ENCODE data around the gene TIMM44.
A peak's percentile ranks its signal among the peaks of the same experiment; 100 is the strongest.

The TIMM44 gene, protein sequence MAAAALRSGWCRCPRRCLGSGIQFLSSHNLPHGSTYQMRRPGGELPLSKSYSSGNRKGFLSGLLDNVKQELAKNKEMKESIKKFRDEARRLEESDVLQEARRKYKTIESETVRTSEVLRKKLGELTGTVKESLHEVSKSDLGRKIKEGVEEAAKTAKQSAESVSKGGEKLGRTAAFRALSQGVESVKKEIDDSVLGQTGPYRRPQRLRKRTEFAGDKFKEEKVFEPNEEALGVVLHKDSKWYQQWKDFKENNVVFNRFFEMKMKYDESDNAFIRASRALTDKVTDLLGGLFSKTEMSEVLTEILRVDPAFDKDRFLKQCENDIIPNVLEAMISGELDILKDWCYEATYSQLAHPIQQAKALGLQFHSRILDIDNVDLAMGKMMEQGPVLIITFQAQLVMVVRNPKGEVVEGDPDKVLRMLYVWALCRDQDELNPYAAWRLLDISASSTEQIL

DNA sequence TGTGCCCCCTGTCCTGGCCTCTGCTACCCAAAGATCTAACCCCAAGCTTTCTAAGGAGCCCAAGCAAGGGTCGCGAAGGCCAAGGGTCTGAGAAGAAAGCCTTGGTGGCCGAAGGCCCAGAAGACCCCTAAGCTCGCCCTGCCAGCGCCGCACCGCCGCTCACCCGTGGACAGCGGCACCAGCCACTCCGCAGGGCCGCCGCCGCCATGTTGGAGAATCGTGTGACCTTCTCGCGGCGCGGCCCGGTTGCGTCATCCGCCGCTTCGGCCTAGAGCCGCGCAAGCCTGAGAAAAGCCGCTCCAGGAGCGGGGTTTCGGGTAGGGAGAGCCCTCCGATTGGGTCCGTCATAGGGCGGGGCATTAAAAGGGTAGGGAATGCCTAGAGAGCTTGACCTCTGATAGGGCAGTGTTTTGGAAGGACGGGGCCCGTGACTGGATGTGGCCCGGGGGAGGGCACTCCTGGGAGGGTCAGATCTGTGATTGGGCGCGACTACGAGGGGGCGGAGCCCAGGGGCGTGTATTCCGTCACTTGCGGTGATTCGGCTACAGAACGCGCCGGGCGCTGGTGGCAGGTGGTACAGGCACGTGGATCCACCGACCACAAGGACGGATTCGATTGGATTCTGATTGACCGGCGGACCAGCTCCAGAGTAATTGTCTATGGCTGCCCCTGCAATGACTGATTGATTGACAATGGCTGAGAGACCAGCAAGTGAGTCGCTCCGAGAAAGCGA is at the start of gene TIMM44:
Gene TIMM44, minus strand, starts transcription at position 223 of the 733 bp plus-strand sequence. Its CDS starts 15 bp downstream, at position 208.
- H3K27me3 Mint-ChIP-seq (ENCODE audit: low read depth) = no peaks in the 10 kb centered on the region
- peaks cover 16% of the 10 kb centered on the region for H3K36me3 Mint-ChIP-seq (ENCODE audit: low read depth)
- peak within 1 kb of the TSS; percentile 50 to 83 (median 75) for H3K27ac Mint-ChIP-seq
- TF ChIP-seq, protein P1, sequence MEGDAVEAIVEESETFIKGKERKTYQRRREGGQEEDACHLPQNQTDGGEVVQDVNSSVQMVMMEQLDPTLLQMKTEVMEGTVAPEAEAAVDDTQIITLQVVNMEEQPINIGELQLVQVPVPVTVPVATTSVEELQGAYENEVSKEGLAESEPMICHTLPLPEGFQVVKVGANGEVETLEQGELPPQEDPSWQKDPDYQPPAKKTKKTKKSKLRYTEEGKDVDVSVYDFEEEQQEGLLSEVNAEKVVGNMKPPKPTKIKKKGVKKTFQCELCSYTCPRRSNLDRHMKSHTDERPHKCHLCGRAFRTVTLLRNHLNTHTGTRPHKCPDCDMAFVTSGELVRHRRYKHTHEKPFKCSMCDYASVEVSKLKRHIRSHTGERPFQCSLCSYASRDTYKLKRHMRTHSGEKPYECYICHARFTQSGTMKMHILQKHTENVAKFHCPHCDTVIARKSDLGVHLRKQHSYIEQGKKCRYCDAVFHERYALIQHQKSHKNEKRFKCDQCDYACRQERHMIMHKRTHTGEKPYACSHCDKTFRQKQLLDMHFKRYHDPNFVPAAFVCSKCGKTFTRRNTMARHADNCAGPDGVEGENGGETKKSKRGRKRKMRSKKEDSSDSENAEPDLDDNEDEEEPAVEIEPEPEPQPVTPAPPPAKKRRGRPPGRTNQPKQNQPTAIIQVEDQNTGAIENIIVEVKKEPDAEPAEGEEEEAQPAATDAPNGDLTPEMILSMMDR (IDR thresholded peaks at IDR 0.05; ENCODE audit: unreplicated experiment in 3 of 3) = no peak
- H3K9me3 Mint-ChIP-seq = no peaks in the 10 kb centered on the region
- peaks cover 7% of the 10 kb centered on the region for H3K4me1 Mint-ChIP-seq
- peak within 1 kb of the TSS; percentile 87 to 90 (median 88) for H3K4me3 Mint-ChIP-seq

DNA sequence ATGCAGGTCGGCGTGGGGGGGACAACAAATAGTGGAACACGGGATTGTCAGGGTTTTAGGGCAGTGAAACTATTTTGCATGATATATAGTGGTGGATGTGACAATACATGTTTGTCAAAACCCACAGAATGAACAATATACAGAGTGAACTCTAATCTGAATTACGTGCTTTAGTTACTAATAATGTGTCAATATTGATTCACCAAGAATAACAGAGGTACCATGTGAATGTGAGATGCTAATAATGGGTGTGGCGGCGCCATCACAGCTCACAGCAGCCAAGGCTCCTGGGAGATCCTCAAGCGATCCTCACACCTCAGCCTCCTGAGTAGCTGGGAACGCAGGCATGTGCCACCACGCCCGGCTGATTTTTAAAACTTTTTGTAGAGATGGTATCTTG is 49.1 kb upstream of the TIMM44 start:
- H3K4me3 Mint-ChIP-seq = no peak overlapping the region
- H3K27me3 Mint-ChIP-seq (ENCODE audit: low read depth) = no peaks in the 10 kb centered on the region
- TF ChIP-seq, protein P1 (IDR thresholded peaks at IDR 0.05; ENCODE audit: unreplicated experiment in 3 of 3) = no peak
- no peaks in the 10 kb centered on the region for H3K9me3 Mint-ChIP-seq
- H3K27ac Mint-ChIP-seq = no peak overlapping the region
- peaks cover 52% of the 10 kb centered on the region for H3K36me3 Mint-ChIP-seq (ENCODE audit: low read depth)
- H3K4me1 Mint-ChIP-seq = peaks cover 31% of the 10 kb centered on the region

DNA sequence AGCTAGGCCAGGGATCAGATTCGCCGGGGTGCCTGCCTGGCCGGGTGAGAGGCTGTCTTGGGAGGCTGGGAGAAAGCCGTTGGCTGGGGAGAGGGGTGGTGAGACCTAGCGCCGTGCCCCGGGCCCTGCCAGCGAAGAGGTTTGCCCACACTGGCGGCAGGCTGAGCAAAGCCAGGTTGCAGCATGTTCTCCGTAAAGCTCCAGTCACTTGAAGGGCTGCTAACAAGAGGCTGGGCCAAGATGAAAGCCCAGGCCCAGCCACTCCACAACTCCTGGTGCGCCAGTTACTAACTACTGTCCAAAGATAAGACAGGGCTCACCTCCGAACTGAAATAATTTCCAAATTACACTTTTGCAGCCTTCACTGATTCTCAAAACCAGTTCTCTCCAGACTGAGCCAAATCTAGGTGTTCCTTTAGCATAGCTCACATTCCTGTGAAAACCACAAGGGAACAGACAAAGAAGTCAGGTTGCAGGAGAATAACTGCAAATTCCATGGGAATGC is 45.7 kb upstream of the TIMM44 start:
- H3K27me3 Mint-ChIP-seq (ENCODE audit: low read depth) = no peaks in the 10 kb centered on the region
- no peak overlapping the region for H3K4me3 Mint-ChIP-seq
- TF ChIP-seq, protein P1 (IDR thresholded peaks at IDR 0.05; ENCODE audit: unreplicated experiment in 3 of 3) = no peak
- H3K36me3 Mint-ChIP-seq (ENCODE audit: low read depth) = peaks cover 56% of the 10 kb centered on the region
- peak overlapping the region in 1 of 3 experiments; percentile 54 for H3K27ac Mint-ChIP-seq
- no peaks in the 10 kb centered on the region for H3K9me3 Mint-ChIP-seq
- peaks cover 8% of the 10 kb centered on the region for H3K4me1 Mint-ChIP-seq

DNA sequence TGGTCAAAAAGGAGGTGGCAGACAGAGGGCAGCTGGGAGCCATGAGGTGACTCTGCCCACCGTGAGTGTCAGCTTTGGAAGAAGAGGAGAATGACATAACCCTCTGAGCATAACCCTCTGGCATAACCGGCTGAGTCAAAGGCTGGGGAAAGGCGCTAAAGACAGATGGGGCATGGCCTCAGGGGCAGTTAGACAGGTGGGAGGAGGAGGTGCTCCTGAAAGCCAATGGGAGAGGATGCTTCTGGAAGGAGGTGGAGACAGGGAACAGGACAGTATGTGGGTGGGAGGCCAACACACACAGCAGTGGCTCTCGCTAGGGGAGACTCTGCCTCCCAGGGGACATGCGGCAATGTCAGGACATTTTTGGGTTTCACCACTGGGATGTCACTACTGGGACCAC is 44.8 kb upstream of the TIMM44 start:
- H3K4me3 Mint-ChIP-seq = no peak overlapping the region
- no peaks in the 10 kb centered on the region for H3K27me3 Mint-ChIP-seq (ENCODE audit: low read depth)
- TF ChIP-seq, protein P1 (IDR thresholded peaks at IDR 0.05; ENCODE audit: unreplicated experiment in 3 of 3) = no peak
- H3K4me1 Mint-ChIP-seq = no peaks in the 10 kb centered on the region
- H3K27ac Mint-ChIP-seq = no peak overlapping the region
- peaks cover 62% of the 10 kb centered on the region for H3K36me3 Mint-ChIP-seq (ENCODE audit: low read depth)
- H3K9me3 Mint-ChIP-seq = no peaks in the 10 kb centered on the region

DNA sequence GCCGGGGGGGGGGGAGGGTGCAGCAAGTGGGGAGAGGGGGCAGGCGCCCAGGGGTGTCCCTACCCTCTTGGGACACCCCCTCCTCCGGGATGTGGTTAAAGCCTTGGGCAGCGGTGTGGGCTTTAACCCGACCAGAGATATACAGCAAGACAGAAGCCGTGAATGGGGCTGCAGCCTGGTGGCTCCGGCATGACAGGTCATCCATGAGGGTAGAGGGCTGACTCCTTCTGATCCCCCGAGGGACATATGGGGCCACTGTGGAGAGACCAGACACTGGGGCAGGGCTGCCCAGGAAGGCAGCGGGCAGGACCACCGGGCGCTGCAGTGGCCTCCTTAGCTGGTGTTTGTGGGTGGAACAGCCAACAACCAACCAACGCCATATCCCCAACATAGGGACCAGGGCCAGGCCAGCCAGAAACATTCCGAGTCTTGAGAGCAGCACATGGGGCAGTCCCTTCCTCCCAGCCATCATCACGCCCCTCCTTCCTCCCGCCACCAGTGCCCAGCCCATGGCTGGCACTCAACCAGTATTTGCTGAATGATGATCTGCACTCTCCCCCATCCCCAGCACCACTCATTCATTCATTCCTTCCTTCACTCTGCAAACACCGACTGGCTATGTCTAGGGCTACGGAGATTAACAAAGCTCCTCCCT is 43.8 kb upstream of the TIMM44 start:
- Mint-ChIP-seq H3K4me3 (no peak overlapping the region), H3K4me1 (peaks cover 6% of the 10 kb centered on the region), H3K36me3 (ENCODE audit: low read depth) (peaks cover 67% of the 10 kb centered on the region), H3K9me3 (no peaks in the 10 kb centered on the region), H3K27me3 (ENCODE audit: low read depth) (no peaks in the 10 kb centered on the region), H3K27ac (no peak overlapping the region)
- TF ChIP-seq, protein P1 (IDR thresholded peaks at IDR 0.05; ENCODE audit: unreplicated experiment in 3 of 3) = no peak

Data from nephron (organoid).